GM12865 (cell line): ENCODE measurements around the gene SEC11A.
"Not testable (repeated sequence)": the region's sequence is repeated elsewhere in the genome, so short reads cannot be mapped to it uniquely, and the experiment has no call there.

Source experiments
- DNase-seq: peaks from one replicate; pipeline ENCODE4 v3.0.0; 2010; ENCODE audit warnings: low read depth
- H3K4me3 ChIP-seq: 2 replicates; pipeline ENCODE4 v1.5.1; 2011; ENCODE audit warnings: mild to moderate bottlenecking, low read depth, low read length, control low read depth
- CTCF ChIP-seq: IDR thresholded peaks from 2 replicates; pipeline ENCODE4 v1.5.1; 2011; ENCODE audit warnings: low read length, control low read depth, low read depth, inconsistent platforms; ENCODE audit not compliant: insufficient read depth; ENCODE audit errors: missing control alignments

The SEC11A gene

GRCh38 chr15:84643838-84644237 lies 72.1 kb downstream of the SEC11A start:
- no peak overlapping the region for H3K4me3 ChIP-seq
- TF ChIP-seq CTCF = no peak
- DNase-seq = no peak

- H3K4me3 ChIP-seq, DNase-seq: not testable (repeated sequence)
Observed at GRCh38 chr15:84642640-84643039, 73.3 kb downstream of the SEC11A start.

- not testable (repeated sequence) for DNase-seq, H3K4me3 ChIP-seq
Observed at GRCh38 chr15:84641871-84642270, 74.1 kb downstream of the SEC11A start.

- DNase-seq = no peak
- TF ChIP-seq CTCF = no peak
Observed at GRCh38 chr15:84638103-84638502, 77.8 kb downstream of the SEC11A start.

GRCh38 chr15:84634228-84634837 lies 81.6 kb downstream of the SEC11A start:
- H3K4me3 ChIP-seq = peak overlapping the region; percentile 54
- DNase-seq = no peak
- no peak for TF ChIP-seq CTCF

More at GRCh38 chr15:84638103-84638502, 77.8 kb downstream of the SEC11A start:
- H3K4me3 ChIP-seq = no peak overlapping the region

- H3K4me3 ChIP-seq = peak overlapping the region; percentile 54
- peak; percentile 73 for DNase-seq
- no peak for TF ChIP-seq CTCF
Observed at GRCh38 chr15:84633311-84634227, 82.4 kb downstream of the SEC11A start.

- TF ChIP-seq CTCF = no peak
- H3K4me3 ChIP-seq = peak overlapping the region; percentile 61
- DNase-seq = no peak
Observed at GRCh38 chr15:84631706-84632272, 84.2 kb downstream of the SEC11A start.
